HG02870 (cell line): ENCODE results near the gene WDR7.
A peak's percentile ranks its signal among the peaks of the same experiment; 100 is the strongest.

ENCODE experiments used
- ATAC-seq: cut with Tn5 transposase; IDR thresholded peaks from one replicate; pipeline ENCODE4 v1.9.1; 2021; ENCODE audit warnings: mild to moderate bottlenecking, moderate library complexity; ENCODE audit not compliant: unreplicated experiment

The WDR7 gene

DNA sequence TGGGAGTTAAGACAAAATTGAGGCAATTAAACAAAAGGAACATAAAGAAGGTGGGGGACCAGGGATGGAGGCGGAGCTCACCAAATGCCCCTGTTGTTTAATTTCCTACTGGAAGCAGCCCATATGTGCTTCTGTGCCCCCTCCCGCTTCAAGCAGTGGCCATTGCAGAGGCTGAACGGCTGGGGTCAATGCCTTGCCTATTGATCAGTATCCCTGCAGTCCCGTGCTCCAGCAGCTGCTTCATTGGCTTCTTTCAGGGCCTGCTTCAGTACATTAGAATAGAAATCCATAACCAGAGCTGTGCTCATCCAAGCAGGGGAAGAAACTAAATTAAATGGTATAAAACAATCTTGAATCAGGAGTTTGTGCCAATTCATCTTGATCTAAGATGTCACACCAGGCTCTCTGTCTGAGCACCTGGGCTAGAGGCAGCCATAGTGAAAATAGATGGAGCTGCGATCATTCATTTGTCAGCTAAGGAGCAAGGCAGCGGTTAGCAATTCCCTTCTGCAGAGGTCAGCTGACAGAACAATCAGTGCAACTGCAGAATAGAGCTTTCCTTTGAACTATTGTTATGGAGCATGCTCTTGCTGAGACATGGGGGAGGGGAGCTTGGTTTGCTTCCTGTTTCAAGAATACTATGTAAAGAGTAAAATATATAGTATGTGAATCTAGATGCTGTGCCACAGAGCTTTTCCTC is 222.4 kb downstream of the WDR7 start:
- no peak for ATAC-seq

DNA sequence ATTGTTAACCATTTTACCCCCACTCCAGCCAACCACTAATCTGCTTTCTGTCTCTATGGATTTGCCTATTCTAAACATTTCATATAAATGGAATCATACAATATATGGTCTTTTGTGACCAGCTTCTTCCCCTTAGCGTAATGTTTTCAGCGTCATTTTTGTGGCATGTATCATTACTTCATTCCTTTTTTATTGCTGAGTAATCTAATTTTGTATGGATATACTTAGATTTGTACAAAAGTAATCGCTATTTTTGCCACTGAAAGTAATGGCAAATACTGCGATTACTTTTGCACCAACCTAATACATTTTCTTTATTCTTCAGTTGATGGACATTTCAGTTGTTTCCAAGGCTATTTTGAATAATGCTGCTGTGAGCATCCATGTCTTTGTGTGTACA is 227.6 kb downstream of the WDR7 start:
- no peak for ATAC-seq

DNA sequence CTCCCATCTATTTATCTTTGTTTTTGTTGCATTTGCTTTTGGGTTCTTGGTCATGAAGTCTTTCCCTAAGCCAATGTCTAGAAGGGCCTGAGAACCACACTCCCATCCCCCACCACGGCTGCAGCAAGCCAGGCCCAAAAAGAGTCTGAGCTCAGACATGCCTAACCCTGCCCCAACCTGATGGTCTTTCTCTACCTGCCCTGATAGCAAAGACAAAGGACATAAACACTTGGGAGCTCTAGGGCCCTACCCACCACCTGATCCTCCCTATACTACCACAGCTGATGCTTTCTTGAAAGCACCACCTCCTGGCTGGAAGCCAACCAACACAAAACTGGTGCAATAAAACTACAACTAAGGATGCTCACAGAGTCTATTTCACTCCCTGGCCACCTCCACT is 233.4 kb downstream of the WDR7 start:
- ATAC-seq: no peak

DNA sequence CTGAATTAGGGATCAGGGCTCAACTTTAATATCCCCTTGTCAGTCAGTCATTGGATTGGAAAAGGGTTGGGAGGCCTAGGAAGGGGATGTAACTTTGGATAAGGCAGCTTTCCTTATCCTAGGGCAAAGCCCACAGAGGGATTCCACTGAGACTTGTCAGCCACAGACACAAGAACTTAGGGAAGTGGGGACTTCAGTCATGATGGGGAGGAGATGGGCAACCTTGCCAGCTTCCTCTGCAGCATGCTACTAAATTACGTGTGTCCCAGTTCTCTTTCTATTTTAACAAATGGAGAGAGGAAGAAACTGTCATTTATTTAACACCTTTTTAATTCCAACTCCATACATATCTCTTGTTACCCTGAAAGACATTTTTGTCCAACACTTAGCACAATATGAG is 237.8 kb downstream of the WDR7 start:
- ATAC-seq: no peak

DNA sequence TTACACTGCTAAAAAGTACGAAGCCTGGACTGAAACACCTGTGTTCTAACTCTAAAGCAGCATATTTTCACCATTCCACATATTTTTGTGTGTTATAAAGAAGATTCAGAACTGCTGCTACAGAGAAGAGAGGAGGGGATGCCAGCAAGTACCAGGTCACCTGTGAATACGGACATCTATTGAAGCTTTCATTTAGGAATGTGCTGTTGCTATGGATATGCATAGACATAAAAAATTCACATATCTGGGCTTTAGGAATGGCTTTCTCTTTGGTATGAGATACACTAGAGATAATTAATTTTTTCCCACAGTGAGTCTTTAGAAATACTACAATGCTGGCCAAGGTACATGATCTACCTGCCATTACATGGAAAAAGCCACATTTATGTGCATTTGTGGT is 238.5 kb downstream of the WDR7 start:
- ATAC-seq: no peak

DNA sequence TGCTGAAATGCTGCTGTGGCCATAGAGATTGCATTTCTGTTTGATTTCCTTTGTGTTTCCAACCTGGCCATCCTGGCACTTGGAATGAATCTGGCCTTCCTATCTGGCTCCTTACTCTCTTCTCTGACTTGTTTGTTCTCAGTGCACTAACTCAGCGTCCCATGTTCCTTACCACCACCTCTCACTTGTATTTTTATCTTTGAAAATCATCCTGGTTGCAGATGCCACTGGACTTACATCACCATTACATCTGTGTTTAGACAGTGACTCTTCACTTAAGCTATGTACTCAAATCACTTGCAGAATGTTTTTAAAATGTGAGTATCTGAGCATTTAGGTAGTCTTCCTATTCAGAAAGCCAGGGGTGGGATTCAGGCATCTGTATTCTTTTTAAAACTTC is 239.5 kb downstream of the WDR7 start:
- ATAC-seq: no peak

DNA sequence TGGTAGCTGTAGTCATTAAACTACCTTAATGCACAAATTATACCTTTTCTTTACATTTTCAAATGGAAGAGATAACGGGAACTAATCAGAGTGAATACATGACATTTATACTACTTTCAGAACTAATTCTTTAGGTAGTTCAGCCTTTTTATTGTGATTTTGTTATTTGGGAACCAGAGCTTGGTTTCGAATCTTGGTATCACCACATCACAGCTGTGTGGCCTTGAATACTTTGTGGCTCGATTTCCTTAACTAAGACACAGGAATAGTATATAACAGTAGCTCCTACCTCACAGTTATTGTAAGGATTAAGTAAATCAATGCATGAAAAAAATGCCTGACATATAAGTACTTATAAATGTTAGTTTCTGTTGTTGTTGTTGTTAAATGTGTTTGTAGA is 240.0 kb downstream of the WDR7 start:
- ATAC-seq: no peak

DNA sequence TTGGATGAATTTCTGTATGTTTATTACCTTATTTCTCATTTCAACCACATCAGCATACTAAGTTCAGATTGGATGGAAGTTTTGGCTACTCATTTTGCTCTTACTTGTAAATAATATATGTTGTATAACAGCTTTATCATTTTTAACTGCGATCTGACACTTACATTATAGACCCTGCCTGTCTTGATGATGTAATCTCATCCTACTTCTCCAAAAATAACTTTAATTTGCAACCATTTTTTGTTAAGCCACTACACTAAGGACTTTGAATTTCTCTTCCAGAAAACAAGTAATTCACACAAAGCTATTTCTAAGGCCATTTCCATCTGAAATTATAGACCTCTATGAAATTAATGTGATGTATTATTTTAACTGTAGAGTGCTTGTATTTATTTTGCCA is 240.7 kb downstream of the WDR7 start:
- ATAC-seq: no peak

DNA sequence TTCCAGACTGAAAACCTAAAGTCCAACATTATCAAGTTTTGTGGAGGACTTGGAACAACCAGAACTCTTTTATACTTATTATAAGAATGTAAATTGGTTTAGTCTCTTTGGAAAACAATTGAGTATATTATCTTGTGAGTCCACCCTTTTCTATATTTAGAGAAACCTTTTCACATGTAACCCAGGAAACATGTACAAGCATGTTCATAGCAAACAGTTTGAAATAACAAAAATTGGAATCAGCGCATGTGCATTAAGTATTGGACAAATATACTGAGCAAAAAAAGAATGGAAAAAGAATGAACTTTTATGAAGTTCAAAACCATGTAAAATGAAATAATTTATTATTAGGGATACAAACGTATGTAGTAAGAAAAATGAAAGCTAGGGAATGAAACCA is 246.0 kb downstream of the WDR7 start:
- ATAC-seq: no peak

DNA sequence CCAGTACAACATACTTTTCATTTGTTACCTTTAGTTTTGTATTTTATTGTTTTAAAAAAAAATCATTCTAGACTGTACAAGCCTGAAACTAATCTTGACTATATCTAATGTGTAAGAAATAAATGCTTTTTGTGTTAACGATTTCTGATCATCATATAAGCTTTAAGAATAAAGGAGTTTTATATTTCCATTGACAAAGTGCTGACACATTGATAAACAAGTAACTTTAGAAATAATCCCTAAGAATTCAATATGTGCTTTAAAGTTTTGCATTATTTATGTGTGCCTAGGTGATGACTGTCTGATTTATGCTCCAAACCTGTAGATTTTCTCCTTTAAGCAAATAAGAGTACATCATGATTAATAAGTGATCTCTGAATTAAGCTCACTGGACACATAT is 248.5 kb downstream of the WDR7 start:
- ATAC-seq: no peak

DNA sequence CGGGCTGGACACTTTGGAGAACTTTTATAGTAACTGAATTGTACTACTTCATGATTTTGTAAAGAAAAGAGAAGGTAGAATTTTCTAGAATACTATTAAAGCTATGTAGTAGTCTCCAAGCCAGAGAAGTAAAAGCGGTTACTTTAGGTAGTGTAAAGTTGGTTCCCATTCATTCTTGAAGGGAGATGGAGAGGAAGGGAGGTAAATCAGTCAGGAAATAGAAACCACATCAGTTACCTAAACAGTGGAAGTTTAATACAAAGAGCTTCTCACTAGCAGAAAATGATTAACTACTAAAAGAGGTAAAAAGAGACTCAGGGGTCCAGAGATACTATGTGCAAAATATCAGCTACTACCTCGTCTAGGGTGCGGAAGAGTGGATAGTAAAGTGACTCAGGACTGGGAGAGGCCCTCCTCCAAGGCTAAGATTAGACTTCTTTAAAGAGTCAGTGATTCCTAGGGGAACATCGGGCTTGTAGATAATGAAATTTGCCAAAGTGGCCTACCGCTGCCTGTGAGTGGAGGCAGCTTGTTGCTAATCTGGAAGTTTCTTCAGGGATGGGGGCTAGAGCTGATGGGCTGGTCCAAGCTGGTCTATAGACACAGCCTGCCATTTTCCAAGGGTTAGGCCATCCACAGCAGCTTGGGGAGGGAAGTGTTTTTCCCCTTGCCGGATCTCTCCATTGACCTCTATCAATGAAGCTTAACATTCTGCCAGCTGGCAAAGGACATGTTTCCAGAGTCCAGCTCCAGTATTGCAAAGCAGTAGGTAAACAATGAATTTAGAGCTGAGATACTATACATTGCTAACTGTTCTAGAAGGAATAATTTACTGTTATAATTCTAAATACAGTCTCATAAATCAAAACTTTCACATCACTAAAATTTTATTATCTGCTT is 249.3 kb downstream of the WDR7 start:
- no peak for ATAC-seq

DNA sequence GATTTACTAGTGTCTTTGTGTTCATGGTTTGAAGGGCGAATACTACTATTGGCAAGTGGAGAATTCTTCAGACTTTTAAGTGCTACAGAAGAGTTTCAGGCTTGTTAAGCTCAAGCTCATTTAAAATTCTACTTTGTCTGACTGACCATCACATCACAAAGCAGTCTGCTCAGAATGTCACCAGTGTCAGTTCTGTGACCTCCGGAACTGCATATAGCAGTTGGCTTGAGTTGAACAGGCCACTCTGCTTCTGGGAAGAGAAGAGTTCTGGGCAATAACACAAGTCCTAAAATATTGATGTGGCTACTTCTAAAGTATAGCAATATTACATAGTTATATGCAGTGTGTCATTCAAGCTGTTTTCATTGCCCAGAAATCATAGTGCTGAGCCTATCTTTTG is 250.8 kb downstream of the WDR7 start:
- ATAC-seq: no peak

DNA sequence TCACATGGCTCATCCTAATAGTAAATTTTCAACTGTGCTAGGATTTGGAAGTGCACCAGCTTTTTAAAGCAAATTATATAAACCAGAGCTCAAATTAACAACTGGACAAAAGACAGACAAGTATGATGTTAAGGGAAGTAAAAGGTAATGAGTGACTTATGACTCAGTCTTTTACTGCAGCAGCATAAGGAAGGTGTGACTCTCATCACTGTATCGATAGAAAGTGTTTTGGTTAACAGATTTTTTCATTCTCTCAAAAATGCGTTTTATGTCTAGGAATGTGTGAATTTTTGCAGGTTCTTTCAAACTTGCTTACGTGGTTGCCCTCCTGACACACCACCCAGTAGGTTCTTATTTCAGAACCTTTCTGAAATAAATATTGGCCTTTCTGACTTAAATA is 251.5 kb downstream of the WDR7 start:
- ATAC-seq: no peak

DNA sequence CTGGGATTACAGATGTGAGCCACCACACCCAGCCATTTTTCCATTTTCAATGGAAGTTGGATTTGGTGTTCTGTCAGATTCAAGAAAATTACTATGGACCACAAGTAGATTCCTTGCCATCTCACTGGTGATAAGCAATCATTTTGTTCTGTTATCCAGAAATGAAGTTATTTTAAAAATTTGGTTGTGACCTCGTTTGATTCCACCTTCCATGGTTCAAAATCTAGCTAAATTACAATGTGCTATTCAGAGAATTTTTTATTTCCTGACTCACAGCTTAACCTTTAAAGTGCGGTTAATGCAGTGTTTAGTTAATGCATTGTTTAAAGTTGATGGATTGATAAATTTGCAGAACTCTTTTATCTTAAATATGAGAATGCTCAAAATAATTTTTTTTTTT is 252.5 kb downstream of the WDR7 start:
- no peak for ATAC-seq

DNA sequence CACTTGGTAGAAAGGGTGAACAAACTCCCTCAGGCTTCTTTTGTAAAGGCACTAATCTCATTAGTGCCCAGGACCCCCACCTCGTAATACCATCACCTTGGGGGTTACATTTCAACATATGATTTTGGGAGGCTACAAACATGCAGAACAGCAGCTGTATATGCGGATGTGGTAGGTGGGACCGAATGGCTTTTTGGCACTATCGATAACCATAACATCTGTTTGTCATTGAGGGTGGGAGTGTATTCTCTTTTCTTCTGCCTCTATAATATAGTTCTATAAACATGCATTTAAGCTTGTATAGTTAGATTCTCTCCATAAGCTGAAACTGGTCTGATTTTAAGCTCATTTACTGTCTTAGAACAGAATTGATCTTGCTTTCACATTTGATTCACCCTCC is 256.6 kb downstream of the WDR7 start:
- no peak for ATAC-seq

DNA sequence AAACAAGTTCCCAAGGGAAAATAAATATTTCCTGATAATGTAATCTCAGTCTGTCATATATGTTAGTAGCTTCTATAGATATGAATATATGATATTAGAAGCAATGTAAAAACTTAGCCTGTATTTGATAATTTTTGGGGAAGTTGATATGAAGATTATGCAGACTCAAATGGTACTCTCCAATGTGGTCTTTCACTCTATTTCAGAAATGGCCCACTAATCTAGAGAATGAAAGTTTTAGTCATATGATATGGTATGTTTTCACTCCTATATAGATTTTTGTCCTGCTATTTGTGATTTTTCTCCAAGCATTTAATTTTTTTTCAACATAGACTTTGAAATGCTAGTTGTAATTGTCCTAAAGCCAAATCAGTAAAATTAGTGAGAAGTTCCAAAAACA is 259.1 kb downstream of the WDR7 start:
- ATAC-seq: peak; percentile 59

DNA sequence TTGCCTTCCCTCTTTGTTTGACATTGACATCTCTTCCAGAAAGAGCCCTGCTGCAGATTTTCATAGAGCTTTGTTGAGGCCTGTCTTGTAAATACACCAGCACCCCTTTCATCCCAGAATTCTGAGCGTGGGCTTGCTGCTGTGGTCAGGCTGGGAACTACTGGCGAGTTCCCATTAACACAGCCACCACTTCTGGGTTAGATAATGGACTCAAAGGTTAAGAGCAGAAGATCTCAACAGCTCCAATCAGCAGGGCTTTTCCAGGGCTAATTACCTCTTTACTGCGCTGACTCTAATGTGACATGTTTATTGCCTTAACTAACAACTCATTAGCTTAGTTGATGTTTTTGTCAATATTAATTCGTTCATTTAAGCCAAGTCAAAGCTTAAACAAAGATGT is 259.8 kb downstream of the WDR7 start:
- no peak for ATAC-seq

DNA sequence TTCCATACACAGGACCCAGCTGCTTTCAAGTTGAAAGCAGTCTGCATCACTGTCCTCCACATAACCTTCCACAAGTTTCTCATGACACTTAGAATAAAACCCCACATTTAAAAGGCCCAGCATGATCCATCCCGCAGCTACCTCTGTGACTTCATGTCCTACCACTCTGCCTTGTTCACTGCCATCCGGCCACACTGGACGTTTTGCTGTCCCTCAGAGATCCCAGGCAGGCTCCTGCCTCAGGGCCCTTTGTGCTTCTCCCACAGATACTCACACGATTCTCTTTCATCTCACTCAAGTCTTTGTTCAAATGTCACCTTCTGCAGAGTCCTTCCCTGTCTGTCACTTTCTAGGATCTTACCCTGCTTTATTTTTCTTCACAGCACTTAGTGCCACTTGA is 262.8 kb downstream of the WDR7 start:
- no peak for ATAC-seq

DNA sequence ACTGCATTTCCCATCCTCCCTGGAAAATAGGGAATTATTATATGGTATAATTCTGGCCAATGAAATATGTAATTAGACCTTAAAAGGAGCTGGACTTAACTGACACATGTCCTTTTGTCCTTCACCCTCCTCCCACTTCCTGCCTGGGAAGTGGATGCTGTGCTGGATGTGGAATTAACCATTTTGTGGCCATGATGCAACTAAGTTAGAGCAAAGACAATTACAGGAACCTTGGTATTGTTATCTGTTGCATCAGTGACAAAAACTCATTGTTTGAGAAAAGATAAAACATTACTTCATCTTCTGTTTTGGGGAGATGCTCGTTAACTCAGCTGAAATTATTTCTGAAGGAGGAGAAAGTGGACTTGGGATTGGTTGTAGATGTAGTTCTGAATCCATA is 268.0 kb downstream of the WDR7 start:
- no peak for ATAC-seq

DNA sequence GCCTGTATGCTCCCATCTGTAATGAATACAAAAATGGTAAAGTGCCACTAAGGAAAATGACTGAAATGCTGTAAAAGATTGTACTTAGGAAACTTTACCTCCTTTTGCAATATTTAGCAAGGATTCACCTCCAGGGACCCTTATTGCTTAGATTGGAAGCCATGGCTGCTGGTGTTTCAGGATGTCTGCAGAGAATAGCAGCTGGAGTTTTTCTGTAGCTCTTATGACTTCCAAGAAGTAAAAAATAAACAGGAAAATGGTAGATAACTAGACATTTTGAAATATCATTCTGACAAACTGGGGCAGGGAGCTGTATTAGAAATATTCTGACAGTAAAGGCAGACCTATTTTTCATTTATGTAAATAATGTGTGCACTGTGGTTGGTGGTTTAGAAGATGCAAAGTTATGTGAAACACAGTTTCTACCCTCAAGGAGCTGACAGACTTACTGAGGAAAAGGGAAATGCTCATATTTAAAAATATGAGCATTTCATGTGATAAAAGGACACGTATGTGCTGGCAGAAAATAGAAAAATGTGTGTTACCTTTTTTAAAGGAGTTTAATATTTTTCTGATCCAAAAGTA is 270.8 kb downstream of the WDR7 start:
- ATAC-seq: peak; percentile 96

DNA sequence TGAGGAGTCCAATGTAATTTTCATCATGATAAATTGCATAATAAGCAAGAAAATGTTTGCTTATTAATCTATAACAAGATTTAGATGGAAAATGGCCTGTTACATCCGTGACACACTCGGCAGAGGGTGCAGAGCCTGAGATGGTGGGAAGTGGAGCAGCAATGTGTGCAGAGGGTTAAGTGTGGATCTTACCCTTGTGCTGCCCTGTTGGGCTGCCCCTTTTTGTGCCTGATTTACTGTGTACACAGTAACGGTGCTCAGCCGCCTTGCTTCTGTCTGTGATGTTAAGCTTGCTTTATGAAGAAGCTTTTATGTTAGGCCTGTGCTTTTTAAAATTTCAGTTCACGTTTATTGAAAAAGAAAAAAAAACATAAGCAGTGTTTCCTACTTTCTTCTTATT is 275.6 kb downstream of the WDR7 start:
- no peak for ATAC-seq

DNA sequence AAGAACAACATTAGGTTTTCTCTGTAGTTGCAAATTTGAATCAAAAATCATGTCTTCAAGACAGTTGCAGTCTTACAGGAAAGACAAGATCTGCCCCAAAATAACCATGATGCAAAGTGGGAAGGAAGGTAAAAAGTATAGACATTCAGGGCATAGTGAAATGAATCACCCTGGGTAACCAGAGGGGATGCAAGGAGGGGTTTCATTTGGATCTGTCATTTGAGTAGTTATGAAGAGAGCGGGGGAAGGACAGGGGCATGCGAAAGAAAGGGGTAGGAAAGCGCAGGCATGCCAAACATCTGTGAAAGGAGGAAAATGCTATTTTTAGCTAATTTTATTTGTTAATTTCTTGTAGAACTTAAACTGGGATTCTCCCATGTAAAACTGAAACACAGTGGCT is 276.6 kb downstream of the WDR7 start:
- no peak for ATAC-seq
